HepG2 (cell line): Measurements from ENCODE around the gene WDR45B. TPM values are rescaled to one million over a fixed set of nuclear protein-coding genes. Genes with fewer than 3 reads are reported as not detected.

ENCODE experiments used
- ATF1 ChIP-seq: IDR thresholded peaks from 2 replicates; pipeline ENCODE4 v1.6.1; 2016; ENCODE audit warnings: mild to moderate bottlenecking, control low read depth
- CCAR2 ChIP-seq: fragments of 200-400 bp; formaldehyde crosslinking; optimal IDR thresholded peaks from 2 replicates; pipeline ENCODE3; 2018; ENCODE audit warnings: low read depth, mild to moderate bottlenecking, low read length, moderate library complexity
- CENPT ChIP-seq: sonication (generic); formaldehyde crosslinking; IDR thresholded peaks from 2 replicates; pipeline ENCODE4 v1.8.0; 2022; ENCODE audit warnings: low read depth, mild to moderate bottlenecking, moderate library complexity, missing genetic modification reagents
- CERS6 ChIP-seq: sonication (generic); formaldehyde crosslinking; IDR thresholded peaks from 2 replicates; pipeline ENCODE4 v1.5.0; 2020; ENCODE audit warnings: missing genetic modification reagents
- EED ChIP-seq: sonication (generic); formaldehyde crosslinking; IDR thresholded peaks from 2 replicates; pipeline ENCODE4 v1.5.0; 2020; ENCODE audit warnings: mild to moderate bottlenecking, missing genetic modification reagents
- GTF2F1 ChIP-seq: fragments of 150-350 bp; IDR thresholded peaks from 2 replicates; pipeline ENCODE4 v1.6.1; 2014; ENCODE audit warnings: low read length
- HBP1 ChIP-seq: IDR thresholded peaks from 2 replicates; pipeline ENCODE4 v1.6.1; 2016; ENCODE audit warnings: low read depth, control low read depth
- HCFC1 ChIP-seq: fragments of 150-350 bp; IDR thresholded peaks from 2 replicates; pipeline ENCODE4 v1.6.1; 2014; ENCODE audit warnings: low read depth, low read length
- HMG20B ChIP-seq: conservative IDR thresholded peaks from 2 replicates; pipeline ENCODE4 v1.6.1; 2016; ENCODE audit warnings: missing genetic modification reagents, missing compliant biosample characterization
- HOXA9 ChIP-seq: sonication (generic); formaldehyde crosslinking; IDR thresholded peaks from 2 replicates; pipeline ENCODE4 v1.8.1; 2022; ENCODE audit warnings: missing genetic modification reagents, mild to moderate bottlenecking, moderate library complexity, borderline replicate concordance
- KAT2B ChIP-seq: fragments of 150-350 bp; IDR thresholded peaks from 2 replicates; pipeline ENCODE4 v1.6.1; 2014; ENCODE audit warnings: low read depth, low read length, borderline replicate concordance
- KDM1A ChIP-seq: IDR thresholded peaks from 2 replicates; pipeline ENCODE4 v1.6.1; 2016; ENCODE audit warnings: missing compliant biosample characterization
- NFRKB ChIP-seq: fragments of 450-650 bp; IDR thresholded peaks from 2 replicates; pipeline ENCODE4 v1.6.1; 2017
- NFYB ChIP-seq: sonication (generic); formaldehyde crosslinking; IDR thresholded peaks from 2 replicates; pipeline ENCODE4 v1.4.0; 2020; ENCODE audit warnings: missing genetic modification reagents
- POLR2AphosphoS5 ChIP-seq: IDR thresholded peaks from 2 replicates; pipeline ENCODE4 v1.6.1; 2012; ENCODE audit warnings: low read depth, low read length
- PRDM10 ChIP-seq: sonication (generic); formaldehyde crosslinking; IDR thresholded peaks from 2 replicates; pipeline ENCODE4 v1.4.0; 2020; ENCODE audit warnings: low read depth, missing genetic modification reagents
- RARG ChIP-seq: sonication (generic); formaldehyde crosslinking; IDR thresholded peaks from 2 replicates; pipeline ENCODE4 v1.4.0; 2020; ENCODE audit warnings: low read depth, mild to moderate bottlenecking, missing genetic modification reagents
- TBL1XR1 ChIP-seq: fragments of 150-350 bp; IDR thresholded peaks from 2 replicates; pipeline ENCODE4 v1.6.1; 2014; ENCODE audit warnings: borderline replicate concordance, low read length; ENCODE audit not compliant: partially characterized antibody
- ZBTB21 ChIP-seq: sonication (generic); formaldehyde crosslinking; IDR thresholded peaks from 2 replicates; pipeline ENCODE4 v1.4.0; 2020; ENCODE audit warnings: missing genetic modification reagents
- ZBTB25 ChIP-seq: IDR thresholded peaks from 2 replicates; pipeline ENCODE4 v1.6.1; 2018; ENCODE audit warnings: missing genetic modification reagents
- ZFAT ChIP-seq: sonication (generic); formaldehyde crosslinking; conservative IDR thresholded peaks from 2 replicates; pipeline ENCODE4 v1.8.1; 2023; ENCODE audit warnings: missing genetic modification reagents, inconsistent platforms
- ZFP1 ChIP-seq: IDR thresholded peaks from 2 replicates; pipeline ENCODE4 v1.6.1; 2016
- ZNF138 ChIP-seq: sonication (generic); formaldehyde crosslinking; IDR thresholded peaks from 2 replicates; pipeline ENCODE4 v1.5.0; 2020; ENCODE audit warnings: mild to moderate bottlenecking, low read depth, missing genetic modification reagents
- ZNF180 ChIP-seq: sonication (generic); formaldehyde crosslinking; IDR thresholded peaks from 2 replicates; pipeline ENCODE4 v1.4.0; 2020; ENCODE audit warnings: low read depth, missing genetic modification reagents, borderline replicate concordance
- ZNF343 ChIP-seq: sonication (generic); formaldehyde crosslinking; IDR thresholded peaks from 2 replicates; pipeline ENCODE4 v1.4.0; 2020; ENCODE audit warnings: mild to moderate bottlenecking, missing genetic modification reagents
- ZNF460 ChIP-seq: sonication (generic); formaldehyde crosslinking; IDR thresholded peaks from 2 replicates; pipeline ENCODE4 v1.5.1; 2020; ENCODE audit warnings: missing genetic modification reagents, mild to moderate bottlenecking, borderline replicate concordance
- polyA plus RNA-seq, 8 experiments: library from polyadenylated mRNA; depleted of rRNA in 3 of 8; stranded (reverse) in 7 of 8; unstranded in 1 of 8; fragments of >200 nt; fragmentation: Illumina TruSeq in 4 of 8; extraction: Trizol in 4 of 8; gene quantifications; 2 replicates each; pipeline versions ENCODE4 v1.2.1 to v1.2.3, GENCODE V29; 2011 to 2016; ENCODE audit warnings: low read depth in 4 of 8, missing spikeins in 1 of 8, mixed read lengths in 1 of 8; ENCODE audit not compliant: insufficient read depth in 1 of 8
- total RNA-seq, 5 experiments: library from RNA; depleted of rRNA; stranded (reverse); fragments of >200 nt; fragmentation: Illumina TruSeq; extraction: Trizol; gene quantifications; 2 replicates each; pipeline ENCODE4 v1.2.3, GENCODE V29; 2016; ENCODE audit warnings: low read depth in 1 of 5

The WDR45B gene
- total and polyA plus RNA-seq, 2 of the 13 experiments (the other 11 are each of a cell fraction or from before 2014, with no cell fraction given), result 86.2 to 155 TPM

- TF ChIP-seq CERS6 (CRISPR knock-in tag), result no peak
- TF ChIP-seq ZBTB25 (CRISPR knock-in tag), result peak; percentile 66; the same call in 1 of the 2 replicates
- peak; percentile 35 for TF ChIP-seq NFYB (CRISPR knock-in tag)
- TF ChIP-seq POLR2AphosphoS5, result peak; percentile 92
- TF ChIP-seq ZNF343 (CRISPR knock-in tag), result 0 out of 2 replicates have a peak, but pooled peaks have one; percentile 22
- TF ChIP-seq CENPT (CRISPR knock-in tag), result no peak; the same call in 1 of the 2 replicates
- TF ChIP-seq ZFP1 (CRISPR knock-in tag), result peak; percentile 24; the same call in 1 of the 2 replicates
- no peak for TF ChIP-seq PRDM10 (CRISPR knock-in tag)
- TF ChIP-seq EED (CRISPR knock-in tag), result no peak; the same call in 1 of the 2 replicates
- TF ChIP-seq GTF2F1, result no peak
- TF ChIP-seq HOXA9 (CRISPR knock-in tag), result peak; percentile 33; the same call in 1 of the 2 replicates
- TF ChIP-seq CCAR2, result no peak
- no peak for TF ChIP-seq KAT2B
- TF ChIP-seq HMG20B (CRISPR knock-in tag), result peak; percentile 56
- TF ChIP-seq RARG (CRISPR knock-in tag), result no peak
- TF ChIP-seq ATF1 (CRISPR knock-in tag), result no peak
- TF ChIP-seq ZNF138 (CRISPR knock-in tag), result peak; percentile 90; the same call in 1 of the 2 replicates
- TF ChIP-seq ZNF460 (CRISPR knock-in tag), result no peak
- TF ChIP-seq ZBTB21, result no peak; the same call in 1 of the 2 replicates
- TF ChIP-seq TBL1XR1, result peak; percentile 66
- TF ChIP-seq ZFAT (CRISPR knock-in tag), result no peak
- TF ChIP-seq KDM1A (CRISPR knock-in tag), result no peak
- TF ChIP-seq HBP1 (CRISPR knock-in tag), result peak; percentile 93
- peak; percentile 65 for TF ChIP-seq HCFC1
- TF ChIP-seq NFRKB, result no peak
- TF ChIP-seq ZNF180 (CRISPR knock-in tag), result no peak
Observed at GRCh38 chr17:82648165-82648668, at the start of gene WDR45B (continued).
